Measurements from ENCODE around the gene CHIA. TPM values are rescaled to one million over a fixed set of nuclear protein-coding genes. Genes with fewer than 3 reads are reported as not detected.
A peak's percentile ranks its signal among the peaks of the same experiment; 100 is the strongest.

CHIA gene
- total RNA-seq, 1 donor from 2014 or later, result not detected

DNA sequence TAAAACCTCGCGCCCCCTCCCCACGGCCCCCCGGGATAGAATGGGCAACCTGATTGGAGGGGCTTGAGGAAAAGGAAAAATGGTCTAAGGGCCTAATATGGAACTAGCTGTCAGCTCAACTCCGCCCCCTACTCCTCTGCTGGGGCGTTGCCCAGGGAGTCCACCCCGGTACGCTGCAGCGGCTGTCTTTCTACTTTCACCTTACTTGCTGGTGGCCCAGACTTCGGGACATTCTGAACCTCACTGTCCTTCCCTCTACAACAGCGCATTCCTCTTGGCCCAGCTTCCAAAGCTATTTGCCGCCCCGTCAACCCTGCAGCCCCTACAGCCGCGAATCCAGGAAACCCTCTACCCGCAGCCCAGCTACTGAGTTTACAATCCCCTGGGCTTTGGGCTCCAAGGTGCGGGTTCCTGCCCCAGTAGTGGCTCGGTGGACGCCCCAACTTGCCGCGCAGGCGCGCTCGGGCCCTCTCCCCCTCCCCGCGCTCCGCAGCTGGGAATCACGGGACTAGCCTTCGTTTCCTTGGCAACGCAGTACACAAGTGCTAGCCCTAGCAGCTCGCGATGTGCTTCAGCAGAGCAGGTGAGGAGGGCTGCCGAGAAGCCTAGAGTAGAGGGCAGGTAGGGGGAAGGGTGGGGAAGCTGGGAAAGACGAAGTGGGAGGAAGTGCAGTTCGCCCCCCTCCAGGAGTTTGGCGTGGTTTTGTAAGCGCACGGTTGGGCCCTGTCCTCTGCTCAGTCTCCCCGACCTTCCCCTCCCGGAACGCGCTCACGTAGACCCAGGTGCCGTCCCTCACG is 55.6 kb downstream of the CHIA start:
- H3K4me1 ChIP-seq (ENCODE audit: insufficient read depth, low read length), result peaks cover 9% of the 10 kb centered on the region
- Mint-ChIP-seq H3K27ac (ENCODE audit: unreplicated experiment) (peak overlapping the region; percentile 97), H3K9me3 (ENCODE audit: unreplicated experiment) (no peaks in the 10 kb centered on the region), H3K36me3 (ENCODE audit: low read depth, unreplicated experiment) (no peaks in the 10 kb centered on the region), H3K4me3 (ENCODE audit: unreplicated experiment) (peak overlapping the region; percentile 92), H3K4me1 (ENCODE audit: low read depth, unreplicated experiment) (peaks cover 3% of the 10 kb centered on the region), H3K27me3 (ENCODE audit: low read depth, unreplicated experiment) (no peaks in the 10 kb centered on the region)
- no peaks in the 10 kb centered on the region for H4K20me1 ChIP-seq (ENCODE audit: insufficient read depth, low read length)
- peak overlapping the region; percentile 79 for H3K9ac ChIP-seq (ENCODE audit: low read length)
- no peaks in the 10 kb centered on the region for H3K9me3 ChIP-seq (ENCODE audit: insufficient read depth, low read depth, low read length)
- peak overlapping the region; percentile 99 for H3K4me2 ChIP-seq (ENCODE audit: low read length)
- H3K4me3 ChIP-seq (ENCODE audit: insufficient read depth, low read depth, low read length), result peak overlapping the region; percentile 73
- H3K27ac ChIP-seq (ENCODE audit: low read depth, low read length), result no peak overlapping the region
- FAIRE-seq (no peak), DNase-seq (ENCODE audit: low read depth) (peak; percentile 61)
- H3K27me3 ChIP-seq (ENCODE audit: insufficient read depth, low read length), result peaks cover 4% of the 10 kb centered on the region
- H2AFZ ChIP-seq (ENCODE audit: low read depth, low read length), result peak overlapping the region; percentile 98
- no peaks in the 10 kb centered on the region for H3K36me3 ChIP-seq (ENCODE audit: insufficient read depth, low read length)
- TF ChIP-seq EZH2 (IDR thresholded peaks at IDR 0.05; ENCODE audit: insufficient read depth, low read length), result no peak
- TF ChIP-seq, protein P1, sequence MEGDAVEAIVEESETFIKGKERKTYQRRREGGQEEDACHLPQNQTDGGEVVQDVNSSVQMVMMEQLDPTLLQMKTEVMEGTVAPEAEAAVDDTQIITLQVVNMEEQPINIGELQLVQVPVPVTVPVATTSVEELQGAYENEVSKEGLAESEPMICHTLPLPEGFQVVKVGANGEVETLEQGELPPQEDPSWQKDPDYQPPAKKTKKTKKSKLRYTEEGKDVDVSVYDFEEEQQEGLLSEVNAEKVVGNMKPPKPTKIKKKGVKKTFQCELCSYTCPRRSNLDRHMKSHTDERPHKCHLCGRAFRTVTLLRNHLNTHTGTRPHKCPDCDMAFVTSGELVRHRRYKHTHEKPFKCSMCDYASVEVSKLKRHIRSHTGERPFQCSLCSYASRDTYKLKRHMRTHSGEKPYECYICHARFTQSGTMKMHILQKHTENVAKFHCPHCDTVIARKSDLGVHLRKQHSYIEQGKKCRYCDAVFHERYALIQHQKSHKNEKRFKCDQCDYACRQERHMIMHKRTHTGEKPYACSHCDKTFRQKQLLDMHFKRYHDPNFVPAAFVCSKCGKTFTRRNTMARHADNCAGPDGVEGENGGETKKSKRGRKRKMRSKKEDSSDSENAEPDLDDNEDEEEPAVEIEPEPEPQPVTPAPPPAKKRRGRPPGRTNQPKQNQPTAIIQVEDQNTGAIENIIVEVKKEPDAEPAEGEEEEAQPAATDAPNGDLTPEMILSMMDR (IDR thresholded peaks at IDR 0.05; ENCODE audit: insufficient read depth, low read depth, low read length), result no peak
- H3K79me2 ChIP-seq (ENCODE audit: insufficient read depth, low read length), result no peaks in the 10 kb centered on the region

DNA sequence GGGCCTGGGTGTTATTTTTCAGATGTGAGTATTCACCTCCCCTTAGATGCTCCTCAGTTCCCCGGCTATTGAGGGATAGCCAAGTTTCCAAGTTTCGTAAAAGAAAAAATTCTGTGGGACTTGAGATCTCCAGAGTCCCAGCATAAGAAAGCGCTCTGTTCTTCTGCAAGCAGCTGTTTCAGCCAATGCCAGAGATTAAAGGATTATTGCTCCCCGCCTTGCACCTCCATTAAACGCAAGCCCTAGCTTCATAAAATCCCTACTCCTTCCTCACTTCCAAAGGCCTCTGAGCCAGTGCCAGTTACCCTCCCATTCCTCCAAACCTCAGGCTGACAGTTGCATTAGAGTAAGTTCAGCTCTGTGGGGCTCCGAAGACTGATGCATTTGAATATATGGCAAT is 56.4 kb downstream of the CHIA start:
- Histone ChIP-seq H3K36me3 (ENCODE audit: insufficient read depth, low read length) (no peaks in the 10 kb centered on the region), H3K27me3 (ENCODE audit: insufficient read depth, low read length) (peaks cover 4% of the 10 kb centered on the region), H3K4me3 (ENCODE audit: insufficient read depth, low read depth, low read length) (peak overlapping the region; percentile 73), H3K4me1 (ENCODE audit: insufficient read depth, low read length) (peaks cover 9% of the 10 kb centered on the region), H2AFZ (ENCODE audit: low read depth, low read length) (peak overlapping the region; percentile 98), H3K9me3 (ENCODE audit: insufficient read depth, low read depth, low read length) (no peaks in the 10 kb centered on the region), H3K27ac (ENCODE audit: low read depth, low read length) (no peak overlapping the region), H3K79me2 (ENCODE audit: insufficient read depth, low read length) (no peaks in the 10 kb centered on the region), H4K20me1 (ENCODE audit: insufficient read depth, low read length) (no peaks in the 10 kb centered on the region), H3K9ac (ENCODE audit: low read length) (peak overlapping the region; percentile 79), H3K4me2 (ENCODE audit: low read length) (peak overlapping the region; percentile 99)
- no peak overlapping the region for H3K27ac Mint-ChIP-seq (ENCODE audit: unreplicated experiment)
- FAIRE-seq, result no peak
- no peaks in the 10 kb centered on the region for H3K36me3 Mint-ChIP-seq (ENCODE audit: low read depth, unreplicated experiment)
- no peaks in the 10 kb centered on the region for H3K27me3 Mint-ChIP-seq (ENCODE audit: low read depth, unreplicated experiment)
- H3K9me3 Mint-ChIP-seq (ENCODE audit: unreplicated experiment), result no peaks in the 10 kb centered on the region
- H3K4me1 Mint-ChIP-seq (ENCODE audit: low read depth, unreplicated experiment), result peaks cover 3% of the 10 kb centered on the region
- TF ChIP-seq, protein P1 (IDR thresholded peaks at IDR 0.05; ENCODE audit: insufficient read depth, low read depth, low read length), result no peak
- TF ChIP-seq EZH2 (IDR thresholded peaks at IDR 0.05; ENCODE audit: insufficient read depth, low read length), result no peak
- peak overlapping the region; percentile 92 for H3K4me3 Mint-ChIP-seq (ENCODE audit: unreplicated experiment)
- no peak for DNase-seq (ENCODE audit: low read depth)

DNA sequence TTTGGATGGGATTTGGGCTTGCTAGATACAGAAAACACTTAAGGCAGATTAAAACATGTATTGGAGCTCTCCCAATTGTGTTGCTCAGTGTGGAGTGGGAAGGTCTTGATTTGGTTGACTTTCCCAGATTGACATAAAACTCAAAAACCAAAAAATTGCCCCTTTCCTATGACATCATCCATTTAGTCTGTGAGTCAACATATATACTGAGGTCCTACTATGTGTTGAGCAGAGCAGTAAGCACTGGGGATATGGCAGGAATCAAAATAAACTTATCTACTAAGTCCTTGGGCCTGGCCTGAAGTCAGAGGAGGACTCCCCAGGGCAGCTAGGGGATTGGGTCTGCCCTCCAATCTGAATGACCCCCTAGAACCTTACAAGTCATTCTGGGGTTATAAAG is 61.0 kb downstream of the CHIA start:
- H3K9me3 Mint-ChIP-seq (ENCODE audit: unreplicated experiment), result no peaks in the 10 kb centered on the region
- no peaks in the 10 kb centered on the region for H3K4me1 Mint-ChIP-seq (ENCODE audit: low read depth, unreplicated experiment)
- FAIRE-seq, result no peak
- H3K36me3 Mint-ChIP-seq (ENCODE audit: low read depth, unreplicated experiment), result no peaks in the 10 kb centered on the region
- DNase-seq (ENCODE audit: low read depth), result no peak
- H3K4me3 ChIP-seq (ENCODE audit: insufficient read depth, low read depth, low read length), result no peak overlapping the region
- TF ChIP-seq, protein P1 (IDR thresholded peaks at IDR 0.05; ENCODE audit: insufficient read depth, low read depth, low read length), result no peak
- TF ChIP-seq EZH2 (IDR thresholded peaks at IDR 0.05; ENCODE audit: insufficient read depth, low read length), result no peak
- H3K27me3 ChIP-seq (ENCODE audit: insufficient read depth, low read length), result peaks cover 4% of the 10 kb centered on the region
- H2AFZ ChIP-seq (ENCODE audit: low read depth, low read length), result no peak overlapping the region
- no peaks in the 10 kb centered on the region for H3K79me2 ChIP-seq (ENCODE audit: insufficient read depth, low read length)
- H3K4me2 ChIP-seq (ENCODE audit: low read length), result no peak overlapping the region
- no peak overlapping the region for H3K9ac ChIP-seq (ENCODE audit: low read length)
- no peak overlapping the region for H3K27ac Mint-ChIP-seq (ENCODE audit: unreplicated experiment)
- H3K9me3 ChIP-seq (ENCODE audit: insufficient read depth, low read depth, low read length), result no peaks in the 10 kb centered on the region
- peaks cover 1% of the 10 kb centered on the region for H3K4me1 ChIP-seq (ENCODE audit: insufficient read depth, low read length)
- no peaks in the 10 kb centered on the region for H3K27me3 Mint-ChIP-seq (ENCODE audit: low read depth, unreplicated experiment)
- no peak overlapping the region for H3K4me3 Mint-ChIP-seq (ENCODE audit: unreplicated experiment)
- no peaks in the 10 kb centered on the region for H4K20me1 ChIP-seq (ENCODE audit: insufficient read depth, low read length)
- H3K36me3 ChIP-seq (ENCODE audit: insufficient read depth, low read length), result no peaks in the 10 kb centered on the region
- no peak overlapping the region for H3K27ac ChIP-seq (ENCODE audit: low read depth, low read length)

All from astrocyte (in vitro differentiated cells and primary cell).